A549 (cell line): ENCODE measurements around the gene SFT2D1. TPM values are rescaled to one million over a fixed set of nuclear protein-coding genes. Genes with fewer than 3 reads are reported as not detected.

Experiments used
- ATAC-seq, 2 experiments: fragments of 200-7000 bp in 1 of 2; fragments of >200 bp in 1 of 2; cut with Nextera tagmentation in 1 of 2; cut with Tn5 transposase in 1 of 2; 3 replicates each; pipeline versions ENCODE4 v1.8.0 to v1.9.1; 2018 to 2020; ENCODE audit warnings: mild to moderate bottlenecking in 1 of 2, moderate library complexity in 1 of 2
- CTCF ChIA-PET: fragments of 300-600 bp; sonication (Branson Sonifier 250); formaldehyde crosslinking; extraction: SDS; loops from one replicate; lab custom pipeline; 2021; ENCODE audit warnings: antibody characterized with exemption, inconsistent platforms; lab: Yijun Ruan, JAX
- POLR2A ChIA-PET: fragments of 350-600 bp; formaldehyde crosslinking; extraction: SDS; loops from one replicate; lab custom pipeline; 2021; ENCODE audit warnings: antibody characterized with exemption, inconsistent platforms; lab: Yijun Ruan, JAX
- DNase-seq, 2 experiments: peaks; one replicate each; pipeline versions ENCODE4 v3.0.0 to v3.0.0-alpha.2; 2011 to 2016; ENCODE audit warnings: low read depth in 1 of 2, low spot score in 1 of 2
- FAIRE-seq: peaks from 2 replicates; lab custom pipeline; 2011; peaks lifted over from hg19 to GRCh38; lab: Jason Lieb, UNC
- H3K27ac ChIP-seq, 2 experiments: fragments of >200 bp; sonication (Bioruptor Twin); formaldehyde crosslinking; 3 replicates each; pipeline ENCODE4 v1.5.1; 2016 to 2017
- H3K4me1 ChIP-seq: fragments of >200 bp; sonication (Bioruptor Twin); formaldehyde crosslinking; 3 replicates; pipeline ENCODE4 v1.6.1; 2016
- H3K4me2 ChIP-seq: fragments of >200 bp; sonication (Bioruptor Twin); formaldehyde crosslinking; 3 replicates; pipeline ENCODE4 v1.6.1; 2016
- H3K4me3 ChIP-seq: fragments of >200 bp; sonication (Bioruptor Twin); formaldehyde crosslinking; 3 replicates; pipeline ENCODE4 v1.5.1; 2016
- H3K9me3 ChIP-seq: fragments of >200 bp; sonication (Bioruptor Twin); formaldehyde crosslinking; 3 replicates; pipeline ENCODE4 v1.6.1; 2016
- CBX8 ChIP-seq: fragments of 200-600 bp; sonication (generic); IDR thresholded peaks from 2 replicates; pipeline ENCODE4 v1.6.1; 2016
- CEBPB ChIP-seq, 2 experiments: fragments of >200 bp in 1 of 2; sonication (Bioruptor Twin) in 1 of 2; formaldehyde crosslinking in 1 of 2; IDR thresholded peaks; 2 replicates each; pipeline ENCODE4 v1.6.1; 2012 to 2016
- EHF ChIP-seq: fragments of 250-450 bp; sonication (Bioruptor Pico); IDR thresholded peaks from 2 replicates; pipeline ENCODE4 v1.5.0; 2020; ENCODE audit warnings: mild to moderate bottlenecking
- ESRRA ChIP-seq: fragments of 150-350 bp; IDR thresholded peaks from 2 replicates; pipeline ENCODE4 v1.6.1; 2014; ENCODE audit warnings: mild to moderate bottlenecking, low read length, borderline replicate concordance
- FOXS1 ChIP-seq: fragments of 250-450 bp; sonication (Bioruptor Pico); IDR thresholded peaks from 2 replicates; pipeline ENCODE4 v1.5.0; 2020; ENCODE audit warnings: mild to moderate bottlenecking, moderate library complexity
- HOXA7 ChIP-seq: fragments of 250-450 bp; sonication (Bioruptor Pico); IDR thresholded peaks from 2 replicates; pipeline ENCODE4 v1.5.0; 2020; ENCODE audit warnings: mild to moderate bottlenecking, moderate library complexity
- HOXB13 ChIP-seq: fragments of 250-450 bp; sonication (Bioruptor Pico); IDR thresholded peaks from 2 replicates; pipeline ENCODE4 v1.5.0; 2020; ENCODE audit warnings: low read depth, mild to moderate bottlenecking, moderate library complexity
- JUN ChIP-seq, 2 experiments: fragments of >200 bp; sonication (Bioruptor Twin); formaldehyde crosslinking; IDR thresholded peaks; 2 replicates in 1 of 2; 3 replicates in 1 of 2; pipeline ENCODE4 v1.6.1; 2016 to 2017
- KDM1A ChIP-seq: fragments of 200-600 bp; sonication (generic); IDR thresholded peaks from 2 replicates; pipeline ENCODE4 v1.6.1; 2016; ENCODE audit warnings: low read depth, mild to moderate bottlenecking
- KDM5A ChIP-seq: fragments of 200-600 bp; sonication (generic); IDR thresholded peaks from 2 replicates; pipeline ENCODE4 v1.6.1; 2016; ENCODE audit warnings: antibody characterized with exemption, mild to moderate bottlenecking
- NFE2L2 ChIP-seq: fragments of 150-350 bp; conservative IDR thresholded peaks from 2 replicates; pipeline ENCODE4 v1.6.1; 2014; ENCODE audit warnings: low read length
- POLR2A ChIP-seq: IDR thresholded peaks from 2 replicates; pipeline ENCODE4 v1.6.1; 2012; ENCODE audit warnings: mild to moderate bottlenecking, low read length
- RAD21 ChIP-seq, 2 experiments: fragments of >200 bp in 1 of 2; sonication (Bioruptor Twin) in 1 of 2; formaldehyde crosslinking in 1 of 2; IDR thresholded peaks in 1 of 2; conservative IDR thresholded peaks in 1 of 2; 2 replicates in 1 of 2; 3 replicates in 1 of 2; pipeline ENCODE4 v1.6.1; 2012 to 2018; ENCODE audit warnings: inconsistent platforms in 1 of 2
- RFX5 ChIP-seq: fragments of 450-650 bp; IDR thresholded peaks from 2 replicates; pipeline ENCODE4 v1.7.1; 2014; ENCODE audit warnings: antibody characterized with exemption, mild to moderate bottlenecking, moderate library complexity
- RNF2 ChIP-seq: fragments of 200-600 bp; sonication (generic); IDR thresholded peaks from 2 replicates; pipeline ENCODE4 v1.6.1; 2016; ENCODE audit warnings: low read depth, mild to moderate bottlenecking, antibody characterized with exemption, moderate library complexity, borderline replicate concordance
- SREBF2 ChIP-seq: fragments of 450-650 bp; IDR thresholded peaks from 2 replicates; pipeline ENCODE4 v1.6.1; 2014; ENCODE audit warnings: mild to moderate bottlenecking, moderate library complexity
- ZFP36 ChIP-seq: fragments of 450-650 bp; IDR thresholded peaks from 2 replicates; pipeline ENCODE4 v1.6.1; 2014; ENCODE audit warnings: borderline replicate concordance; ENCODE audit not compliant: partially characterized antibody
- WGBS: methylation state at CpG from one replicate; pipeline ENCODE4 v1.1.6; 2017; ENCODE audit errors: missing lambda C conversion rate; 5-methylcytosine and 5-hydroxymethylcytosine counted together
- polyA plus RNA-seq, 4 experiments: library from polyadenylated mRNA; depleted of rRNA in 3 of 4; stranded (reverse); fragments of >200 nt; fragmentation: RNase III in 1 of 4; extraction: RNeasy Plus Mini Kit Qiagen cat#74134 plus additional on column Dnase treatment in 1 of 4; gene quantifications; 2 replicates in 3 of 4; 3 replicates in 1 of 4; pipeline ENCODE4 v1.2.3, GENCODE V29; 2011 to 2017
- TF ChIP-seq, protein P1 (sequence below): IDR thresholded peaks from 2 replicates; pipeline ENCODE4 v1.6.1; 2012
- TF ChIP-seq, protein P2 (sequence below): fragments of >200 bp; sonication (Bioruptor Twin); formaldehyde crosslinking; IDR thresholded peaks from 2 replicates; pipeline ENCODE4 v1.6.1; 2016

Gene SFT2D1
- polyA plus RNA-seq, 2 of the 4 experiments (the other 2 are of a cell fraction) = 48.1 to 74.4 TPM

DNA sequence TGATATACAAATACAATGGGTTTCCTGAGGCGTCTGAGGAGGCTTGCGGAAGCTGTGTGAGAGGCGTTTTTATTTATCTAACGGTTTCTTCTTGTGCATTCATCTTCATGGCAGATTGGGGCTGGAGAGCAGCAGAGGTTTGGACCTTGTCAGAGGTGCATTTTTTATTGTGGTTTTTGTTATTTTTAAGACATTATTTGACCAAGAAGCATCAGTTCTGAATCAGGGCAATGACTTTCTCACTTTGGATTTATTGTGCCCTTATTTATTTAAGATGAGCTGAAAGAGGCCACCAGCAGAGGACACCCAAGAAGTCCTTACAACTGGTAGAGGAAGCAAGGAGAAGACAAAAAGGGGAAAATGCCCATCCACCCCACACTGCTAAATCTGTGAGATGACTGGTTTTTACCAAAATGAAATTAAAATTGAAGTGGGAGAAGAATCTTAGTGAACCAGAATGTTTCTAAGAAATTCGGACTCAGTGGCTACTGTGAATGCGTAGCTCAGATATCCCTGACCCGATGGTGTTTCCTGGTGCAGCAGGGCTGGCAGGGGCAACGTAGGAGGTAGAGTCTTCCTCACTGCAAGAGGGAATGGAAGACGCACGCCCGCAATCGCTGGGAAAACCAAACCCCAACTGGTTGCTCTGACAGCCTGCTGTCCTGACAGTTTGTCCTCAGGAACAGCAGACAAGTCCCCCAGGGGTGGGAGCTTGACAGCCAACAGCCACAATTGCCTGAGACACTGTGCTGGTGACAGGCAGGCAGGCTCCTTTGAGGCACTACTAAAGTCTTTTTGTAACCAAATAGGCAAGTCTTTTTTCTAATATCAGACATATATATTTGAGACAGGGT is 48.4 kb downstream of the SFT2D1 start:
- WGBS = 59% methylated on average over 12 of the region's 12 CpGs
- Histone ChIP-seq H3K4me2 (no peak overlapping the region), H3K4me3 (no peak overlapping the region), H3K4me1 (no peaks in the 10 kb centered on the region), H3K27ac (no peak overlapping the region), H3K9me3 (no peaks in the 10 kb centered on the region)
- ATAC-seq = no peak
- TF ChIP-seq POLR2A (no peak), SREBF2 (no peak), CEBPB (IDR thresholded peaks at IDR 0.05) (no peak), RNF2 (no peak), CBX8 (no peak), HOXA7 (CRISPR knock-in tag) (no peak)
- ChIA-PET CTCF (interaction anchor here (0.9 to 1.0 kb wide), 2 partner anchors 18 to 27 kb away, joined by 3 to 4 read pairs; no protein-coding TSS in a partner anchor), POLR2A (no interaction called here)
- no peak for FAIRE-seq
- DNase-seq = no peak

DNA sequence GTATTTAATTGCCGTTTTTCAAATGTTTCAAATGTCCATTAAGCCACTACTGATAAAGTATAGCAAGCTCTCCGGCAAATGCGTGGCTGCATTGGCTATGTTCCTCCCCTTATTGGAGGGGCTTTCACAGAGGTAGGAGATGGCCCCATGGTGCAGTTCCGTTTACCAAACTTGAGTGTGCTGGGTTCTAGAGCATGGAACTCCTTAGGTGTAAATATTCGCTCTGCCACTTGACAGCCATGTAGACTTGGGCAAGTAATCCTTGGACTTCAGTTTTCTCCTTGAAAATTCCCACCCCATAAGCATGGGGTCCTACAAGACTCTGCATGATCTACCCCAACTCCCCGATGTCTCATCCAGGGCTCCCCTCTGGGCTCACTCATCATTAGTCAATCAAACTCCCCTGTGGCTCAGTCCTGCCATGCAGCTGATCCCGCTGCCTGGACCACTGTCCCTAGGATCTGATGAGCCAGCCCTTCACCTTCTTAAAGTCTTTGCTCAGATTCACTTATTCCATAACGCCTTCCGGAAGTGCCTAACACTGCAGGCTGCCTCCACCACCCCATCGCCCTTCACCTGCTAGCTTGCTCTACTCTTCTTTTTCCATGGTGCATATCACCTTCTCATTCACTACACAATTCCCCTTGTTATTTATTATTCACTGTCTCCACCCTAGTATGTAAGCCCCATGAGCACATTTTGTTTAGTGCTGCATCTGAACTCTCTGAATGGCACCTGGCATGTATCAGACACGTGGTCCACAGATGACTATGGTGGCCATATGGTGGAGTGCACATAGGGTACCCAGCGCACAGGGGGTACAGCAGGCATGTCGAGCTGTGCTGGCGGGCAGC is 52.9 kb downstream of the SFT2D1 start:
- ATAC-seq (no peak), DNase-seq (no peak)
- Histone ChIP-seq H3K27ac (no peak overlapping the region), H3K4me3 (no peak overlapping the region), H3K4me1 (no peaks in the 10 kb centered on the region)
- WGBS = 40% methylated on average over 11 of the region's 14 CpGs
- TF ChIP-seq KDM1A (no peak), NFE2L2 (no peak), EHF (CRISPR knock-in tag) (no peak), ESRRA (no peak), CEBPB (IDR thresholded peaks at IDR 0.05) (no peak), FOXS1 (CRISPR knock-in tag) (no peak), SREBF2 (no peak)
- TF ChIP-seq, protein P1, sequence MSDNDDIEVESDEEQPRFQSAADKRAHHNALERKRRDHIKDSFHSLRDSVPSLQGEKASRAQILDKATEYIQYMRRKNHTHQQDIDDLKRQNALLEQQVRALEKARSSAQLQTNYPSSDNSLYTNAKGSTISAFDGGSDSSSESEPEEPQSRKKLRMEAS = no peak
- TF ChIP-seq, all 56 proteins: peak for 0
- no peak for FAIRE-seq
- Histone ChIP-seq H3K9me3 (no peaks in the 10 kb centered on the region), H3K4me2 (no peak overlapping the region)
- ChIA-PET CTCF (no interaction called here), POLR2A (no interaction called here)

DNA sequence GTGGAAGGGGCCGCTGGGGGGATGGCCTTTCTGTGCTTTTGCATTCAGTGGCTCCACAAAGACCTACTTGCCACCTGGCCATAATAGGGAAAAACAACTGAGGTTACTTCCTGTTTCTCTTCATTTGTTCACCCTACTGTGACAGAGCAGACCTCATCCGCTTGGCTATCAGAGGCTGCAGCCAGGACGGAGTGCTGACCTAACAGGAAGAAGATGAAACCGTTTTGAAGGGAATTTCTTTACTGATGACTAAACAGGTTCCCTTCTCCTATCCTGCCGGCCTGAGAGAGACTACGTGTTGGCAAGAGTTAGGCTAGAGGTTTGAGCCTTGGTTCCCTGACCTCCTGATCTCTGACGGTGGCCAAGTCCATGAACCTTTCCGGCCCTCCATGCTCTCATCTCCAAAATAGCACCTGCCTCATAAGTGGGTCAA is 55.5 kb downstream of the SFT2D1 start:
- ATAC-seq = 0 out of 6 replicates have a peak, but pooled peaks of 1 of the 2 experiments have one; percentile 50
- no peak for TF ChIP-seq JUN (IDR thresholded peaks at IDR 0.05)
- no peak for TF ChIP-seq ZFP36
- TF ChIP-seq RAD21 (conservative IDR thresholded peaks at IDR 0.05 in 1 of 2, IDR thresholded peaks at IDR 0.05 in 1 of 2) = no peak
- TF ChIP-seq NFE2L2 = no peak
- TF ChIP-seq HOXB13 (CRISPR knock-in tag) = no peak
- no peak for TF ChIP-seq KDM5A
- no peak for TF ChIP-seq HOXA7 (CRISPR knock-in tag)
- TF ChIP-seq, protein P2, sequence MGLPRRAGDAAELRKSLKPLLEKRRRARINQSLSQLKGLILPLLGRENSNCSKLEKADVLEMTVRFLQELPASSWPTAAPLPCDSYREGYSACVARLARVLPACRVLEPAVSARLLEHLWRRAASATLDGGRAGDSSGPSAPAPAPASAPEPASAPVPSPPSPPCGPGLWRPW = no peak
- no peak for TF ChIP-seq RFX5
- TF ChIP-seq, all 56 proteins: peak for 0
- 52% methylated on average over 8 of the region's 8 CpGs for WGBS
- FAIRE-seq (no peak), DNase-seq (no peak)
- Histone ChIP-seq H3K27ac (no peak overlapping the region), H3K4me3 (no peak overlapping the region), H3K4me1 (no peaks in the 10 kb centered on the region), H3K4me2 (no peak overlapping the region), H3K9me3 (no peaks in the 10 kb centered on the region)
- ChIA-PET CTCF (no interaction called here), POLR2A (no interaction called here)
